Stomach smooth muscle (tissue), 2 donors: ENCODE results near the gene CD180.

Source experiments
- H3K27ac ChIP-seq: one replicate; pipeline ENCODE4 v1.7.0; 2013; ENCODE audit warnings: mild to moderate bottlenecking, low read length, inconsistent platforms
- H3K27me3 ChIP-seq, 2 donors: one replicate each; pipeline ENCODE4 v1.7.0; 2013; ENCODE audit warnings: low read length in 2 of 2; ENCODE audit not compliant: insufficient read depth in 2 of 2, control insufficient read depth in 1 of 2
- H3K36me3 ChIP-seq, 2 donors: one replicate each; pipeline ENCODE4 v1.7.0; 2013; ENCODE audit warnings: low read length in 2 of 2; ENCODE audit not compliant: control insufficient read depth in 2 of 2, insufficient read depth in 2 of 2
- H3K4me1 ChIP-seq: one replicate; pipeline ENCODE4 v1.7.0; 2013; ENCODE audit warnings: low read length; ENCODE audit not compliant: control insufficient read depth, insufficient read depth
- H3K4me3 ChIP-seq, 2 donors: one replicate each; pipeline ENCODE4 v1.7.0; 2013; ENCODE audit warnings: low read length in 2 of 2
- H3K9ac ChIP-seq, 2 donors: one replicate each; pipeline ENCODE4 v1.7.0; 2013; ENCODE audit warnings: low read length in 2 of 2, mild to moderate bottlenecking in 1 of 2
- H3K9me3 ChIP-seq, 2 donors: one replicate each; pipeline ENCODE4 v1.7.0; 2013; ENCODE audit warnings: low read length in 2 of 2; ENCODE audit not compliant: control insufficient read depth in 2 of 2
- donor health status: healthy.
- donor health status: Pancreatic carcinoma.

The CD180 gene

DNA sequence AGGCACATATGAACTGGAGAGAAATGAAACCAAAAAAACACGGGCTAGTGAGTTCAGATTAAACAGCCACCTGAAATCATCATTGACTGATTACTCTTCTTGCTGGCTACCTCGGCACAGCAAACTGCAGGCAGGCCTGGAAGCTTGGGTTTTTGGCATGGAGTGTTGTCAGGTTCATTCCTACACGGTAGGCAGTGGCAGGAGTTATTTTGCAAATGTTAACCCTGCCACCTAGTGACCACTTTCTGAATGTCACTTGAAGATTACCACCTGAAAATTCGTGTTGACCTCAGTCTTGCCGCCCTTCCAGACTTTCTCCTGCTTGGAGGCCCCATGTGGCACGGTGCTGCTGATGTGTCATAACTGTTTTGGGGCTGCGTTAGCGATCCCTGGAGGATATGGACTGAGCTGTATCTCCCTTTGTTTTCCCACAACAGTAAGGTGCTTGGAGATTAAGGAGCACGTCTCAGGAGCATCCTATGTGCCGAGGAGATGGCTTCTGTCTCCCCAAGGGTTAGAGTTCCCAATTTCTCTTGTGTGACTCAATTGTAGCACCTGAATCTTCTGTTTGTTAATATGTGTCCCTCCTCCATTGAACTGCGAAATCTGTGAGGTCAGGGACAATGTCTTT is 12.7 kb upstream of the CD180 start:
- no peaks in the 10 kb centered on the region for H3K27me3 ChIP-seq
- peak overlapping the region in 1 of 2 donors; percentile 29 for H3K9ac ChIP-seq
- H3K4me1 ChIP-seq: peaks cover 9% of the 10 kb centered on the region
- H3K36me3 ChIP-seq: no peaks in the 10 kb centered on the region
- no peak overlapping the region for H3K27ac ChIP-seq
- H3K4me3 ChIP-seq: peak overlapping the region in 1 of 2 donors; percentile 62
- no peaks in the 10 kb centered on the region for H3K9me3 ChIP-seq

GRCh38 chr5:67208403-67208802 is 11.8 kb upstream of the CD180 start:
- Histone ChIP-seq H3K9me3 (no peaks in the 10 kb centered on the region), H3K27ac (no peak overlapping the region), H3K9ac (no peak overlapping the region), H3K4me3 (no peak overlapping the region), H3K36me3 (no peaks in the 10 kb centered on the region), H3K27me3 (no peaks in the 10 kb centered on the region), H3K4me1 (peaks cover 11% of the 10 kb centered on the region)

DNA sequence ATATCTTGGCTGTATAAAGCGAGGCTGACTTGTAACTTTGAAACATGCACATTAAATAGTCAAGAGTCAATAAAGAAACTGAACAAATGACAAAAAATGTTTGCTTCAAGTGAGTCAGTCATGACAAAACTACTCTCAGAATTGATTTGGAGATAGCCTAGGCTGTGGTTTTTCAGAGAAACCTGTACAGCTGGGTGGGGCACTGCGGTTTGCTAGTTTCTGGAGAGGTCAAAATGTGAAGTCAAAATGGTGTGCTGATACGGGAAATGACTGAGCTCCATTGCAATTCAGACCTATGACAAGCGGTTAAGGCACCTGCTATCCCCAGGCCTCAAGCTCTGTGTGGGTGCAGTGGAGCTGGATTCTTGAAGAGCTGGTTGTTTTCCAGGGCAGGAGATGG is 10.3 kb upstream of the CD180 start:
- no peak overlapping the region for H3K9ac ChIP-seq
- no peaks in the 10 kb centered on the region for H3K36me3 ChIP-seq
- no peaks in the 10 kb centered on the region for H3K27me3 ChIP-seq
- H3K4me1 ChIP-seq: peaks cover 11% of the 10 kb centered on the region
- no peak overlapping the region for H3K4me3 ChIP-seq
- H3K9me3 ChIP-seq: no peaks in the 10 kb centered on the region
- no peak overlapping the region for H3K27ac ChIP-seq

DNA sequence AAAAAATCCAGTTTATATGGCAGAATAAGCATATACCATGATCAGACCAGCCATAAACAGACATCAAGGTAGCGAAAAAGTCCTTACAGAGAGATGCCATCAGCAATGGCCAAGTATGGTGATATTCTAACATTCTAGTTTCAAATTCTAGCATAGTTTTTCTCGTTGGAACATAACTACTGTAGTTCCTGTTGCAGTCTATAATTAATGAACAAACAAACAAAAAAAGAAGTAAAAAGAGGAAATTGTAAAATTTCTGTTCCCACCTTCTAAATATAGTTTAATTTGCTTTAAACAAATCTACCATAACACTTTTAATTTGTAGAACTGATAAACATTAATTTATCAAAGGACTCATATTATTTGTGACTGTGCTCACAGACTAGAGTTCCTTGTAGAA is 9.9 kb upstream of the CD180 start:
- Histone ChIP-seq H3K4me3 (no peak overlapping the region), H3K4me1 (peaks cover 11% of the 10 kb centered on the region), H3K27ac (no peak overlapping the region), H3K27me3 (no peaks in the 10 kb centered on the region), H3K9ac (no peak overlapping the region), H3K36me3 (no peaks in the 10 kb centered on the region), H3K9me3 (no peaks in the 10 kb centered on the region)

DNA sequence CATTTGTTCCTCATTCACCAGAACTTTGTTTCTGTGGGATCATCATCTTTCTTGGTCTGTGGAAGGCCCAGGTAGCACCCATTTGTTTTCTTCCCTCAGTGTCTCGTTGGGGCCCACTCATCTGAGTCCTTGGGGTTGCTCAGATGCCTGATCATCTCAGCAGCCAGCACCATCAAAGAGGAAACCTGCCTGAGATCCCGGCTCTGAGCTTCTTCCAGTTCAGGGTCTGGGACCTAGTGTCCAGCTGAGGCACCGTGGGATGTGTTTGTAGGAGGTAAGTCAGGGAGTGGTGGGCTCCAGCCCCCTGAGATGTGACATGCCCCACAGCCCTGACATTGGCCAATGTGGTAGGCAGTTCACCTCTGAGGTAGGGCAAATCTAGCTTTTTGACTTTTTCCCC is 9.4 kb upstream of the CD180 start:
- Histone ChIP-seq H3K4me3 (no peak overlapping the region), H3K27me3 (no peaks in the 10 kb centered on the region), H3K27ac (no peak overlapping the region), H3K9ac (no peak overlapping the region), H3K36me3 (no peaks in the 10 kb centered on the region), H3K9me3 (no peaks in the 10 kb centered on the region), H3K4me1 (peaks cover 11% of the 10 kb centered on the region)

DNA sequence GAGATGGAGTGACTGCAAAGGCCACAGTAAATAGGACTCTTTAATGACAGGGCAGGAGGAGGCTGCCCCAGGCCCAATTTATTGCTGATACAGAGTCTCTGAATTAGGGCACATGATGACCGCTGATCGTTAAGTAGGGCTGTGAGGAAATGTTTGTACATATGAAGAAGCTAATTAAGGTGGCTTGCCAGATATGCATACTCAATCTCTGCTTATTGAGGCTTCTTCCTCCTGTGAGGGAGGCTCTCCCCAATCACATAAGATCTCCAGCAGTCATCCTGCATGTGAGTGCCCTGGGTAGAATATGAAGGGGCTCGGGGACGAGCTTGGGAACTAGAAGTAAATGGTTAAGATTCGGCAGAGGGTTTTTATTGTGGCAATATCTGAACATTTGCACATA is 8.2 kb upstream of the CD180 start:
- Histone ChIP-seq H3K4me3 (no peak overlapping the region), H3K9ac (no peak overlapping the region), H3K9me3 (peaks cover 0 to 2% of the 10 kb centered on the region in 2 donors), H3K27me3 (no peaks in the 10 kb centered on the region), H3K27ac (no peak overlapping the region), H3K36me3 (no peaks in the 10 kb centered on the region), H3K4me1 (peaks cover 11% of the 10 kb centered on the region)

DNA sequence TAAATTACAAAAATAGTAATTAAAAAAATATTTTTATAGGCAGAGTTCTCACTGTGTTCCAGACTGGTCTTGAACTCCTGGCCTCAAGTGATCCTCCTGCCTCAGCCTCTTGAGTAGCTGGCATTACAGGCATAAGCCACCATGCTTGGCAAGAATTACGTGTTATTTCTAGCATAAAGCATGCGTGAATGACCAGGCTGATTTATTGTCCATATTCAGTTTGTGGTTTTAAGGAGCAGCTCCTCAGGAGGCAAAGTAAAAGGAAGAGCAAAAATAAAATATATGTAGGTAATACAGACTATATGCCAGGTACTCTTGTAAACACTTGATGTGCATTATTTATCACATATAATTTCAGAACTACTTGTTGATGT is 7.1 kb upstream of the CD180 start:
- H3K9ac ChIP-seq: no peak overlapping the region
- H3K36me3 ChIP-seq: no peaks in the 10 kb centered on the region
- no peaks in the 10 kb centered on the region for H3K27me3 ChIP-seq
- H3K4me3 ChIP-seq: no peak overlapping the region
- no peak overlapping the region for H3K27ac ChIP-seq
- peaks cover 5% of the 10 kb centered on the region for H3K4me1 ChIP-seq
- peaks cover 0 to 2% of the 10 kb centered on the region in 2 donors for H3K9me3 ChIP-seq

DNA sequence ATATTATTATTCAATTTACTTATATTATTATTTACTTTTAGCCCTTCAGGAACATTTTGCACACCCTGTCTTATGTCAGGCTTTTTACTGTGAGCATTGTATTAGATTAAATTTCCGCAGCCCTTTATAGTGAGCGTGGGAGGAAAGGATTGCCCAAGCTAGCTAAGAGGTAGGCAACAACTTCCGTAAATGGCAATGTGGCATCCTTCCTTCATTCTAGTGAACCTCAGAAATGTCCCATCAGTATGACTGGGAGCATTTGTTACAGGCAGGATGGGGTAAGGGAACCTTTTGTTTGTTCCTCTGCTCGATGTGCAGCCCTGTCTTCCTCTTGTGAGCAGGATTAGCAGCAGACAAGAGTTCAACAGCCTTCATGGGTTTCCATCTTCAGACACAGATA is 6.2 kb upstream of the CD180 start:
- Histone ChIP-seq H3K36me3 (no peaks in the 10 kb centered on the region), H3K9me3 (peaks cover 0 to 2% of the 10 kb centered on the region in 2 donors), H3K27me3 (no peaks in the 10 kb centered on the region), H3K4me1 (peaks cover 5% of the 10 kb centered on the region), H3K4me3 (no peak overlapping the region), H3K9ac (no peak overlapping the region), H3K27ac (no peak overlapping the region)

GRCh38 chr5:67201897-67202549 is 5.4 kb upstream of the CD180 start:
- Histone ChIP-seq H3K4me3 (no peak overlapping the region), H3K36me3 (no peaks in the 10 kb centered on the region), H3K4me1 (peaks cover 5% of the 10 kb centered on the region), H3K27me3 (no peaks in the 10 kb centered on the region), H3K9me3 (peaks cover 0 to 2% of the 10 kb centered on the region in 2 donors), H3K27ac (no peak overlapping the region), H3K9ac (no peak overlapping the region)

- Histone ChIP-seq H3K4me3 (no peak overlapping the region), H3K27ac (no peak overlapping the region), H3K9ac (no peak overlapping the region), H3K9me3 (peaks cover 0 to 2% of the 10 kb centered on the region in 2 donors), H3K27me3 (no peaks in the 10 kb centered on the region), H3K4me1 (peaks cover 7% of the 10 kb centered on the region), H3K36me3 (no peaks in the 10 kb centered on the region)
These were observed 4.4 kb upstream of the CD180 start for GRCh38 chr5:67200809-67201562.

DNA sequence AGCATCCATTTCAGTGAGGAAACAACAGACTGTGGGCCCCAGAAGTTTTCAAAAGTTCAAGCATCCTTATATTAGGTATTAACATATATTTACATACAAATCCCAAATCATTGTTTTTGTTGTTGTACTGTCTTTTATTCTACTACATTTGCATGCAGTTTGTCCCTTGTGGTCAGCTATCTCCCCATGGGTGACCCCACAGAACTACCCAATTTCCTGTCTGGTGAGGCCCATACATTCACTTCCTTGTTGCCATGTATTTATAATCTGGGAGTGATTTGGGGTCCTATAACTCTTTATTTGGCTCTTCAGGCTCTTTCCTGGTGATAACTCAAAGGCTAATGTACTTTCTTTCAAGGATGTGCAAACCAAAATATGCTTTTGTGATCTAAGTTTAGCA is 3.3 kb upstream of the CD180 start:
- no peak overlapping the region for H3K4me3 ChIP-seq
- no peaks in the 10 kb centered on the region for H3K36me3 ChIP-seq
- H3K9ac ChIP-seq: no peak overlapping the region
- no peaks in the 10 kb centered on the region for H3K27me3 ChIP-seq
- peaks cover 0 to 2% of the 10 kb centered on the region in 2 donors for H3K9me3 ChIP-seq
- H3K4me1 ChIP-seq: peaks cover 7% of the 10 kb centered on the region
- H3K27ac ChIP-seq: no peak overlapping the region
